Thoracic aorta (tissue), 2 donors: Measurements from ENCODE around the gene WWTR1. TPM values are rescaled to one million over a fixed set of nuclear protein-coding genes. Genes with fewer than 3 reads are reported as not detected.

Source experiments
- ATAC-seq: fragments of 150-250 bp; one replicate; pipeline ENCODE4 v1.8.0; 2017; ENCODE audit warnings: low read depth; ENCODE audit not compliant: insufficient number of reproducible peaks, low FRiP score
- DNase-seq: peaks from one replicate; pipeline ENCODE4 v3.0.0-alpha.2; 2020; ENCODE audit warnings: low spot score
- H3K27ac ChIP-seq, 2 donors: fragments of 200-600 bp; sonication (generic); 1 replicate in 1 of 2; 2 replicates in 1 of 2; pipeline ENCODE4 v1.5.1; 2016; ENCODE audit warnings: mild to moderate bottlenecking in 2 of 2, moderate library complexity in 2 of 2
- H3K27me3 ChIP-seq: fragments of 200-600 bp; sonication (generic); replicated peaks from 2 replicates; pipeline ENCODE4 v1.6.0; 2016; ENCODE audit warnings: mild to moderate bottlenecking; ENCODE audit not compliant: insufficient read depth
- H3K36me3 ChIP-seq: fragments of 200-600 bp; sonication (generic); one replicate; pipeline ENCODE4 v1.5.1; 2016
- H3K4me1 ChIP-seq, 2 donors: fragments of 200-600 bp; sonication (generic); 1 replicate in 1 of 2; 2 replicates in 1 of 2; pipeline versions ENCODE4 v1.5.1 to v1.6.0; 2016; ENCODE audit warnings: low read depth in 2 of 2, mild to moderate bottlenecking in 1 of 2; ENCODE audit not compliant: control insufficient read depth in 1 of 2
- H3K4me3 ChIP-seq: fragments of 200-600 bp; sonication (generic); 2 replicates; pipeline ENCODE4 v1.5.1; 2016; ENCODE audit warnings: mild to moderate bottlenecking
- H3K9me3 ChIP-seq: fragments of 200-600 bp; sonication (generic); 2 replicates; pipeline ENCODE4 v1.5.1; 2016
- CTCF ChIP-seq: fragments of 200-600 bp; sonication (generic); IDR thresholded peaks from one replicate; pipeline ENCODE4 v1.5.1; 2019; ENCODE audit warnings: antibody characterized with exemption
- total RNA-seq, 2 donors: library from RNA; depleted of rRNA; stranded (reverse); fragments of >200 nt; gene quantifications; one replicate each; pipeline versions ENCODE4 v1.1.0 to v1.2.3, GENCODE V29; 2016

Gene WWTR1
- total RNA-seq, 2 donors from 2014 or later, result 135 to 243 TPM

GRCh38 chr3:149570016-149570415 lies 87.8 kb downstream of the WWTR1 start:
- Histone ChIP-seq H3K36me3 (peaks cover 4% of the 10 kb centered on the region), H3K9me3 (no peaks in the 10 kb centered on the region), H3K27me3 (no peaks in the 10 kb centered on the region), H3K27ac (peak overlapping the region; percentile 25 to 41), H3K4me1 (peaks cover 57 to 79% of the 10 kb centered on the region in 2 donors), H3K4me3 (no peak overlapping the region)
- DNase-seq, result no peak
- ATAC-seq, result no peak
- no peak for TF ChIP-seq CTCF

DNA sequence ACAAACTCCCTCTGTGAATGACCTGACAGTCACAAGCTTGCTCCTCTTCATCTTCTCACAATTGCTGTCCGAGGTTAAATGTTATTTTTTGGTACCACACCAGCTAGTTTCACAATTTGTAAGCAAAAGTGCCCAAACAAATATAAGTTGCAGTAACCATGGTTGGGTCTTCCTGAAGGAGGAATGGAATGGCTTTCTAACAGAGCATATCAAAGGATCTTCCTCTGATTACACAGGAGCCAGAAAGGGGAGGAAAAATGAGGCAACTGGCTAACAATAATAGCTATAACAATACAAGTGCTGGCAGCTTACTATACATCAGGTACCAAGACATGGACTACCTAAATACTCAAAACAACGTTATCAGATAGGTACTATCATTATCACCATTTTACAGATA lies 90.4 kb downstream of the WWTR1 start:
- H3K9me3 ChIP-seq, result no peaks in the 10 kb centered on the region
- H3K36me3 ChIP-seq, result peaks cover 4% of the 10 kb centered on the region
- DNase-seq (no peak), ATAC-seq (no peak)
- no peaks in the 10 kb centered on the region for H3K27me3 ChIP-seq
- H3K27ac ChIP-seq, result peak overlapping the region in 1 of 2 donors; percentile 44
- H3K4me3 ChIP-seq, result no peak overlapping the region
- H3K4me1 ChIP-seq, result peaks cover 42 to 70% of the 10 kb centered on the region in 2 donors
- no peak for TF ChIP-seq CTCF

DNA sequence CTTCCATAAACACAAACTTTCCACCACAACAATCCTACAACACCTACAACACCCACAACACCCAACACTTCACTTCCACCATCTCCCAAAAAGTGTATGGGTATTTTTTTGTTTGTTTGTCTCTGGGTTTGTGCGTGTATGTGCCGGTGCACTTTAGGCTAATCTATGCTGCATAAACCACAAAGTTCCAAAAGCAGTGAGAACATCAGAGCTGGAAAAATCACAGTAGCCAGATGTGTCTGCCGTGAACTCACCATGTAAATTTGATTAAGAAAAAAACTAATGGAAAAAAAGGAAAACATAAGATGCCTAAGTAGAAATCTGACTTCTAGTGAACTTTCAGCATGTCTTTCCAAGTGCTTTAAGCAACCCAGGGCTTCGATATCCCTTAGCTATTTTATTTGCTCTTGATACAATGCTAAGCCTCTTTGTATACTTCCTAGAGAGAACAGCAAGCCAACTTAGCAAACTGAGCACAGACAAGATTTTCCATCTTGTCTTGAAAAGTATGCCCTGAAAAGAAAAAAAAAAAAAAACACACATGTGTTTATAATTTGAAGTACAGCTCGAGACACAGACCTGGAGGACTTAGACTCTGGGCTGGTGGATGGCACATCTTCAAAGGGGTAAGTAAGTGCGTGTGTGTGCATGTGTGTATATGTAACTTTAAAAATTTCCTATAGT lies 91.4 kb downstream of the WWTR1 start:
- no peak for ATAC-seq
- Histone ChIP-seq H3K27ac (peak overlapping the region; percentile 44 to 48), H3K36me3 (no peaks in the 10 kb centered on the region), H3K27me3 (no peaks in the 10 kb centered on the region), H3K4me1 (peaks cover 33 to 68% of the 10 kb centered on the region in 2 donors), H3K4me3 (no peak overlapping the region), H3K9me3 (no peaks in the 10 kb centered on the region)
- no peak for DNase-seq
- no peak for TF ChIP-seq CTCF

GRCh38 chr3:149564079-149564478 lies 93.7 kb downstream of the WWTR1 start:
- ATAC-seq (no peak), DNase-seq (no peak)
- peaks cover 32 to 76% of the 10 kb centered on the region in 2 donors for H3K4me1 ChIP-seq
- H3K9me3 ChIP-seq, result no peaks in the 10 kb centered on the region
- H3K36me3 ChIP-seq, result no peaks in the 10 kb centered on the region
- no peak overlapping the region for H3K4me3 ChIP-seq
- H3K27me3 ChIP-seq, result no peaks in the 10 kb centered on the region
- TF ChIP-seq CTCF, result no peak
- no peak overlapping the region for H3K27ac ChIP-seq

GRCh38 chr3:149563114-149563513 lies 94.7 kb downstream of the WWTR1 start:
- no peaks in the 10 kb centered on the region for H3K9me3 ChIP-seq
- no peak for DNase-seq
- H3K36me3 ChIP-seq, result no peaks in the 10 kb centered on the region
- H3K27me3 ChIP-seq, result no peaks in the 10 kb centered on the region
- peaks cover 32 to 69% of the 10 kb centered on the region in 2 donors for H3K4me1 ChIP-seq
- no peak overlapping the region for H3K27ac ChIP-seq
- ATAC-seq, result no peak
- TF ChIP-seq CTCF, result no peak
- H3K4me3 ChIP-seq, result no peak overlapping the region
